Measurements from ENCODE around the gene FYCO1.

The FYCO1 gene

DNA sequence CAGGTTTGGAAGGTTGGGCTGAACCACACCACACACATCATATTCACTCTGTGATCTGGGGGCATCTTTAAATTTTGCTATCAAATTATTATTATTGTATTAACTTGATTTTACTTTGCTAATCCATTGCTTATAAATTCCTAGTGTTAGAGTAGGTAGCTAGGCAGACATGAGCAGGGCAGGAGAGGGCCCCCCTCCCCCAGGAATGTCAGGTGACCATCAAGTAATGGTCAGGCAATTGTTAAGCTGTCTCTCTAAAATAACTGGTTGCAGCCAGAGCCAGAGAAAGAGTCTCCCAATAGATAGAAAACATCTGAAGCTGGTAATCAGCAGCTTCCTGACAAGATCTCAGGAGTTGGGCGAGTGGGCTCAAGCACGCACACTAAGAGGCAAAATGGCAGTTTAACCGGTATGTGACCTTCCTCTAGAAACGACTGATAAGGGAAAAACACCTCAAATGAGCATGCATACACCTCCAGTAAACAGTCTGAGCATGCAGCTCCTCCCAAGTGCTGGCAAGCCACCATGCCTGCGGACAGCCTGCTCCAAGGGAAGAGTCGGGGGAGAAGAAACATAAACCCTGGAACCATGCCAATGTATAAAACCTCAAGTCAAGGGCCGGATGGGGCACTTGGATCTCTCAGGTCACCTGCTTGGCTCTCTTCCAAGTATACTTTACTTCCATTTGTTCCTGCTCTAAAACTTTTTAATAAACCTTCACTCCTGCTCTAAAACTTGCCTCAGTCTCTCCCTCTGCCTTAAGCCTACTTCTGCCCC is 55.4 kb downstream of the FYCO1 start:
- no peak for DNase-seq

DNA sequence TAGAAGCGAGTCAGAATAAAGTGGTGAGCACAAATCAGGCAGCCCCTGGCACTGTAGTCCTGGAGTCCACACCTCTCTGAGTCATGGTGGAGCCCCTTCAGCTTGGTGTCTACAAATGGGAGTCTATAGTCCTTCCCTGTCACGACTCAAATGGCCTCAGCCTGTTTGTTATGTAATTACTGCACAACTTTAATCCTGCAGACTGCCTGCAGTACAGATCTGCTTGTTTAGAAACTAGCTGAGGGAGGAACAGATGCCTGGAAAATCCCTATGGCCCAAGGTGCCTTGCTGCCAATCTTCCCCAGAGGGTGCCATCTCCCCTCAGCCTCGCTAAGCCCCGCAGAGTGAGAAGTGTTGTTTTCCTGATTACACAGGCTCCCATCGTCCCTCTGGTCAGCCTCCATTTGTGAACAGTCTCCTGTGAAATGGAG is 56.3 kb downstream of the FYCO1 start:
- no peak for DNase-seq

DNA sequence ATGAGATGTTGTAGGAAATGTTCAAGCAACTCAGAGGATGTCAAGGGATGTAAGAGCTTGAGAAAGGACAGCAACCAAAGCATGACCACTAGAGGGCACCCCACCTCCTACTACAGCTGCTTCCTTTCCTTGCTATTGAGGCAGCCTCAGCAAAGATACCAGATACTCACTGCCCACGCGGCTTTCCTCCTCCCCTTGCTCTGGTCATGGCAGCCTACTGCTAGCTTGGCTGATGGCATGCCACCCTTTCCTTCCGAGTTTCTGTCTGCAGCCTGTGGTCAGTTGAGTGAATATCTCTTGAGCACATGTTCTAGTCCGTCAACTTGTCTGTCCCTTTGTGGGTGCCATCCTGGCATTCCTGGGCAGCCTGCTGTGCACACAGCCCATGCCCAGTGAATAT is 56.8 kb downstream of the FYCO1 start:
- peak; percentile 93 to 96 for DNase-seq

DNA sequence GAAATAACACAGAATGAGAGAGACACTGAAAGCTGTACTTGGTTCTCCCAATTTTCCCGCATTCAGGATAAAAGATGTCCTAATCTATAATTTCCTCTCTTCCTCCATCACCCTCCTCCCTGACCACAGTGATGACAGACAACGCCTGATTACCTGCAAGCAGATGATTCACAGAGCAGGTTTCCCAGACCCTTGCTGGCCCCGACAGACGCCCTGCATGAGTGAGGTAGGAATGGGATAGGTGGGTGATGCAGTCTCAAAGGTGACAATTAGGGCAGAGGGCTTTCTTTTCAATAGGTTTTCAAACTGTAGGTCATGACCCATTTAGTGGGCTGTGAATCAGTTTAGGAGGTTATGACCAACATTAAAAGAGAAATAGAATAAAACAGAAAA is 57.6 kb downstream of the FYCO1 start:
- no peak for DNase-seq

DNA sequence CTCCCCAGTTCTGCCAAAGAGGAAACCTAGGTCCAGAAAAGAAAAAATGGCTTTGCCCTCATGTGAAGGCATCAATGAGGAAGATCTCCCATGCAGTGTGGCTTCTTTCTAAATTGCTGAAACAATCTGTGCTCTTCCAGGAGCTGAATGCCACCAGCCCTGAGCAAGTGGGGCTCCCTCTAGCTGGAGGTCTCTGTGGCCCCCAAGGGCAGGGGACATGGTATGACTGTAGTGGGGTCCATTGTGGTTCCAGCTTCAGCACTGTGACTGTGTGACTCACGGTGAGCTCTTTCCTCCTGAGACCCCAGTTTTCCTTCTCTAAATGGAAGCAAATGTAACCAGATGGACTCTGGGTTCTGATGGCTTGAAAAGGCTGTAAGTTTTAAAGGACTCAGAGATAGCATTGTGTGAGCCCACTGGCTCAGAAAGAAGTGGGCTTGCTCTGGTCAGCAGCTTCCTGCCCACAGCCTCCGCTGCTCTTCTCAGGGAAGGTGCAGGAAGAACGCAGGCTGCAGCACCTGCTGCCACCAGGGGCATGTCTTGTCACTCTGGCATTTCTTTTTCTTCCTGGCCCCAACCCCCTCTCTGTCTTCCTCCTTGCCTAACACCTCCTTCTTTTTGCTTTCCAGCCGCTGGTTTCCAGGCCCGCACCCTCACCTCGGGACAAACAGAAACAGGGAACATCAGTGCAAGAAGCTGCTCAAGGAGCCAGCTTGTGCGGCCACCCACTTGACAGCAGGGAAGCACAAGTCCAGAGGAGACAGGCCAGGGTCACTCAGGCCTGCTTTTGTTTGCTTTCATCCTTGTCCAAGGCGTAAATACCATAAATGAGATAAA is 58.2 kb downstream of the FYCO1 start:
- DNase-seq = no peak

DNA sequence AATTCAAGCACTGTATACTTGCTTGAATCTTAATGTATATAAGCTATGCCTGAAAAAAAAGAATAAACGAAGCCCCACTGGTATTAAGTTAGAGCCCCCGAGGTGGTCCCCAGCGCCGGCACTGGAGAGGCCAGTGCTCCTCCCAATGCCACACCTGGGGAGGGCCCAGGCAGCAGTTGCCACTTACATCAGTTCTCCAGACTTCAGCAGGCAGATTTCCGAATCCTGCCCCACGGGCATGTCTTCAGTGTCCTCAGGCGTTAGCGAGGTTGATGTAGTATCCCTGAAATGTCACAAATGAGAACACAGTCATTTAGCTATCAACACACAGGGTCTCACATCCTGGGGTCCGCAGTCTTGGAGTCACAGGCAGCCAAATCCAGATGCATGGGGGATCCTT is 59.4 kb downstream of the FYCO1 start:
- no peak for DNase-seq

DNA sequence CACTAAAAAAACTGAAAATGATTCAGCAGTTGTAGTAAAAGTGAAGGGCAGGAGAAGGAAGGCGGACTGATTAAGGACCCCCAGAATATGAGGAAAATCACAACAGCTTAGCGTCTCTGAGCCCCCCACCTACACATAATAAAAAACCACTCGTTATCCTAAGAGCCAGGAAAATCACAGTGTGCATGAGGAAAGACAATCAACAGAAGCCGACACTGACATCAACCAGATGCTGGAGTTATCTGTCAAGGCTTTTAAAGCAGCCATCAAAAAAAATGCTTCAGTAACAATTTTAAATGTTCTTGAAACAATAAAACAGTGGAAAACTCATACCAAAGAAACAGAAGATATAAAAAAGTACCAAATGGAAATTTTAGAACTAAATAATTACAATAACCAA is 62.0 kb downstream of the FYCO1 start:
- no peak for DNase-seq

DNA sequence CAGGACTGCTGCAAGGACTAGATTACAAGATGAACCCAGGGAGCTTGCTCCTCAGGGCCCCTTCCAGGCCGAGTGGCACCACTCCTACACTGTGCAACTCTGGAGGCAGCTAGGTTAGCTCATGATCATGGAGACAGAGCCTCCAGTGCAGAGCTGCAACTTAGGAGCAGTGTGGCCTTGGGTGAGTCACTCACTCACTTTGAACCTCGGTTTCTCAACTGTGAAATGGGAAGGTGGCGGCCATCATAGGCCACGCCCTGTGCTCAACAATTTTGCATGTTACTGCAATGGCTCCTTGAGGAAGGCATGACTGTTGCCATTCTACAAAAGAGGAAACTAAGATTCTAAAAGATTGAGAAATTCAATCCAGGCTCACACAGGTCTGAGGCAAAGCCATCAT is 63.5 kb downstream of the FYCO1 start:
- DNase-seq = no peak

DNA sequence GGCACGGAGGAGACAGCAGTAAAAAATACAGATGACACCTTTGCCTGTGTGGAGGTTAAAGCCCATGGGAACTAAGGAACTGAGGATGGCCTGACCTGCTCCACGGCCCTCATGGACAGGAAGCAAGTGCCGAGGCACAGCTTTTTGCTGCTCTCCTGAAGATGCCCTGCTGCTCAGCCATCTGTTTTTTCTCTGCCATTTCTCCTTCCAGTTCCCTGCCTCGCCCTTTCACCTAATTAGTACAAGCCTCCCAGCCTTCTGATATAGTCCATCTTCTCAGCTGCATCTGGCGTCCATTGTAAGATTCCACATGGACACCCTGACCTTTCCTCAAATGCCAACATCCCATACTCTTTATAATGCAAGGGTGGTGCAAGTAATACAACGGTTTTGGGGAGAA is 64.1 kb downstream of the FYCO1 start:
- DNase-seq = no peak

DNA sequence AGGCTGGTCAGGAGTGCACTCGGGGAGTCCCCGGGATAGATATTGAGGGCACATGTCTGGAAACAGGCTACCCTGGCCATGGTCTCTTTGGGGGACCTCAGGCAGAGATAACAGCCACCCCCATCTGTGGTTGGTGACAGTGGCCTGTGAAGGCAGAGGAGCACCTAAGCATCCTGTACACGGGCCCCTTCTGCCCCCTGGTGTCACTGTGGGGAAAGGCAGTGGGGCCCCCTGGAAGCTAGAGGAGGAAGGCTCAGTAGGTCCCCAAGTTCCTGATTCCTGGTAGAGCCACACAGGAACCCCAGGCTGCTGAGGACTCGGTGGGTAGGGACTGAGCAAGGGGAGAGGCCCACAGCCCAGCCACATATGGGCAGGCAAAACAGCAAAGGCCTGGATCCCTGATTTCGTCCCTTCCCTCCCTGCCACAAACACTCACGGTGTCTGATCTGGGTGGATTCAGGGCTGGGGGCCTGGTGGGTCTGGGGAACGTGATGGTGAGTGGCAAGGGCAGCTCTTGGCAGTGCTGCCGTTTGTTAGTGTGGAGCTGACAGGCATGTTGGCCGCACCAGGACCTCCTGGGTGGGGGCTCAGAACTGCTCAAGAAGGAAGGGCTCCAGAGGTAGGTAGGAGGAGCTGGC is 66.5 kb downstream of the FYCO1 start:
- DNase-seq = peak; percentile 62 to 63

DNA sequence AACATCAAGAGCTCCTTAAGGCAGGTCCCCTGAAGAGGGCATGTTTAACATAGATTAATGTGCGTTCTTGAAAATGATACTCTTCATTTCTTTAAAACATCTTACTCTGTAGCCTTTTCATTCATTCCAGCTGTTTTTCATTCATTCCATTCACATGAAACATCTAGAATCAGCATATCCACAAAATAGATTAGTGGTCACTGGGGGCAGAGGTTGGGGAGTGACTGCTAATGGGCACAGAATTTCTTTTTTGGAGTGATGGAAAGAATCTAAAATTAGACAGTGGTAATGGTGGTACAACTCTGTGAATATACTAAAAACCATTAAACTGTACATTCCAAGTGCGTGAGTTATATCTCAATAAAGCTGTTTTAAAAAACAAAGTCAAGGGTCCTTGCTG is 67.7 kb downstream of the FYCO1 start:
- DNase-seq = no peak

DNA sequence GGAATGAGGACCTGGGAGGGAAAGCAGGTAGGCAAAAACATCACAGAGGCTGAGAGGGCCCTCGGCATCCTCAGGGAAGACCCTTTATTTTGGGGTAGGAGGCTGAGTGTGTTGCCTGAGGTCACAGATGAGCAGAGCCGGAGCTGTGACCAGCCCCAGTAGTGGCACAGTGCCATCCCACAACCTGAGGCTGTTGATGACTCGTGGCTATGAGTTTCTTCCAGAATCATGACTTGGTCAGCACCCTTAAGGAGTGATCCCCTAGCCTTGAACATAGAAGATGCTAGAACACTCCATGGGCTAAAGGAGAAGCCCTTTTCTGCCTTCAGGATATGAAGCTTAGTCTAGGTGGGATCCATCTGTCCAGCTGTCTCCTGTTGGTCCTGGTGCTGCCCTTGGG is 71.9 kb downstream of the FYCO1 start:
- DNase-seq = no peak

DNA sequence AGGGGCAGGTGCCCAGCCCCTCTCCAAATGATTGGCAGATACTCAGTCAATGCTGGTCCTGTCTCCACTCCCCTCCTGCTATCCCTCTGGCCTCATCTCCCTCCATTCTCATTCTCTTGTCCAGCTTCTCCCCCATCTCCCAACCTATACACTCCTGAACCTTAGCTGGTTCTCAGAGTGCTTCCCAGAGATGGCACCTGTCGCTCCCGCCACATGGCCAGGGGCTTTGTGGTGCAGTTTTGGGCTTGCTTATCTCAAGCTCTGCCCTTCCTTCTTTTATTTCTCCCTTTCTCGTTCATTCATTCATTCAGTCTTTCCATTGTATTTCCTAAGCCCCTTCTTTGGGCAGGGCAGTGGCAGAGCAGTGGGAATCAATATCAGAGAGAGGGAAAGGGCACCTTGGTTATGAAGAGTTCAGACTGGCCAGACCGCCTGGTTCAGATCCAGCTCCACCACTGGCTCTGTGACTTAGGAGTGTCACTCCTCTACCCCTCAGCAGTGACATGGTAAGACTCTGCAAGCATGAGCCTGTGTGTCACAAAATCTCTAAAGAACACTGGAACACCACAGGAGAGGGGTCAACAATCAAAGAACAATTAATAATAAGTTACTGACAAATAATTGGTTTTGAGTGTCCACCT is 72.6 kb downstream of the FYCO1 start:
- DNase-seq = no peak

DNA sequence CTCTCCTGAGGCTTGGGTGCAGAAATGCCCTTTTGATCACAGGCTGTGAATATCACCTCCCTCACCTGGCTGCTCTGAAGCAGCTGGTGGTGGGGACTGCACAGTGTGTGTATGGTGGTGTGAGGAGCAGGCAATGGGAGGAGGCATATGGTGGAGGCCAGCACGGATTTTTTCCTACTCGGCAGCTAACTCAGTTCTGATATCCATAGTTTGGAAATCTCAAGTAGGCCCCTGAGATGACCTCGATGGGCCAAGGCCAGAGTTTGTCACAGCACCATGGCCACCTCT is 73.6 kb downstream of the FYCO1 start:
- DNase-seq = no peak

DNA sequence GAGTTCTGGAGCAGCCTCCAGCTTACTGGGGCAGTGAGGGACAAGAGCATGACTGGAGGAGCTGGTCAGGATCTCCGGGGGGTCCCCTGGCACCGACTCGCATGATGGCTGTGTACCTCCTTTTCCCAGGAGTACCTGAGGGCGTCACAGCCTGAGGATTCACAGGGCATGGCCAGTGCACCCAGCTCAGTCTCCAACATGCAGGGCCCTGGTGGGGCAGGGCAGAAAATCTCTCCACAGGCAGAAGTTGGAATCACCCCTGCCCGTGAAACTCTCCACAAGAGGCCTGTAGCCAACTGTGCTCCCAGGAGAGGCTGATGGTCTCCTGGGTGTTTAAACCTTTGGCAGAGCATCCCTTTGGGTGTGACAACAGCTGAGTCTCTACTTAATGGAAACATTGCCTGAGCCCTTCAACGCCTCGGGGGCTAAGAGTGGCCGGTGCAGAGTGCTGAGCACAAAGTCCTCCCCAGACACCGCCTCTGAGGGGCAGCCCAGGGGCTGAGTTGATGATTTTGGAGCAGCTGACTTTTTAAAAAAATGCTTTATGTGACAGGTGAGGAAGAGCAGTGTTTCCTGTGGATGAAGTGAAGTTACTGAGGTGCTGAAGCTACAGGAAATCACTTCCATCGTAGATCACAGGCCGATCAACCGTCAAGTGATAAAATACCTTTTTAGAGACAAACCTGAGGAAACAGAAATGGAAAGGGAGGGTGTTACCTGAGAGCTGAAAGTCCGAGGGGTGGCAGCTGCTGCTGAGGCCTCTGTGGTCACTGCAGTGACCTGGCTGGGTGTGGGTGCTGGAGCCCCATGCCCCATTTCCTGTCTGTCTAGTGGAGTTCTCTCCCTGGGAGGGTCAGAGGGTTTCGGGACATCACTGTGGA is 74.2 kb downstream of the FYCO1 start:
- no peak for DNase-seq

DNA sequence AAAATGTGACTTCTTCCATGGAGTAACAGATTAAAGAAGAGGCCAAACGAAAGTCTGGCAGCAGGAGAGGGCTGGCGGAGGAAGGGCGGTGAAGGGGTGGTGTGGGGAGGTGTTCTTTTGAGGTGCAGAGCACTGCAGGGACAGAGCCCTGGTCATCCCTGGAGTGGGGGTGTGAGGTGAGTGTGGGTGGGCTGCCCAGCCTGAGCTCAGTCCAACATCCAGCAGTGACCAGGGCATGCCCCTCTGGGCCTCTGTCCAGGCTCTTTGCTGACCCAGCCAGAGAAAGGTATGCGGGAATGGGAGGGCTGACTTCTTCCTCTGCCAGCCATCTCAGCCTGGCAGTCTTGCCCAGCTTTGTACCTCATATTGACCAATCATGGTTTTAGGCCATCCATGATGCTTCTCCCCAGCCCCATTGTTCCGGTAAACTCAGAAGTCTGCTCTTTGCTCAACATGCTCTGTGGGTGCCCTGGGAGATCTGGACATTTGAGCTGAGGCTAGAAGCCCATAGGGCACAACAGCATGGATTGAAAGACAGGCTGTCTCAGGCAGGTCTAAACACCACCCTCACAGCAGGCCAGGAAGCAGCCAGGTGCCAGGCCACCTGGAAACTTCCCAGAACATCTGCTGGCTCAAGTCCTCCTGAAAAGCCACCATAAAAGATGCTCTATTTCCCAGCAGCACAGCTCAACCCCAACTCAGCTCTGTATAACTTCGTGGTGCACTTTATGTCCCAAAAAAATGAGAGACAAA is 78.3 kb downstream of the FYCO1 start:
- no peak for DNase-seq

DNA sequence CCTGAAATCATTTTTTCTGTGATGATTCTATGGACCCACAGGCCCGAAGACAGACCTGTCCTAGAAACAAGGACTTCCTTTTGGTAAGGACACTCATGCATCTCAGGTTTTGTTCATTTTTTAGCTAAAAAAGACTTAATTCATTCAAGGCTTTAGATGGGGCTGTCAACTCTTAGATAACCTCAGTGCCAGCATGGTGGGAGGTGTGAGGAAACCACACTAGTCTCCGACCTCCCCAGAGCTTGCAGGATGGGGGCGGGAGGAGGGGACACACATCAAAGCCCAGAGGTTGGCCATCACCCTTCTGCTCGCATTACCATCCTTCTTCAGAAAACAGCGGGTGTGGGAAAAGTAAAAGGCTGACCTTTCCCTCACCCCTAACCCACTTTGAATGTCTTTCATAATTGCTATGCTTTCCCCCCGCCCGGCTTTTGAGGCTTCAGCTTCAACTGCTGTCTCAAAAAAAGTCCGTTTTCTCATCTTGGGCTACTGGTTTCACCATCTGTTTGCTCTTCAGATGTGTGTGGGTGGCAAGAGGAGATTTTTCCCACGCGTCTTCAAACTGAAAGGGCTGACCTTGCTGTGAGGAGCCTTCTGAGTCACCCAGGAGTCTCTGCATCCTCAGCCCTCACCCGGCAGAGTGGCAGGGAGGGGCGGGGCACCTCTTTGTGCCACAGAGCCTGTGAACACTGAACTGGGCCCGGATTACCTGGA is 79.9 kb downstream of the FYCO1 start:
- DNase-seq = no peak

DNA sequence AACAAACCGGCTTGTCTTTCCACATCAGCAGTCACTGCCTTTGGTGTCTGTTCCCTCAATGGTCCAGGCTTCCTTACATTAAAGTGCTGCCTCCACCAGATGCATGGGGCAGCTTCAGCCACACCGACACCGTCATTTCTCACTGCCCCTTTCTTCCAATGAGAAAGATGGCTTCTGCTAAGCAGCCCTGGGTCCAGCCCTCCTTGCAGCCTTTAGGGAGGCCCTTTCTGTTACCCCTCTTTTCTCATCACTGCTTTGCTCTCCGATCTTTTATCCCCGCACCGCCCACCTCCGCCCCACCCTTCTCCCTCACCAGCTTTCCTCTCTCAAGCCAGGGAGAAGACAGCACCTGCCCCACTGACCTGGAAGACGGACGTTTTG is 80.6 kb downstream of the FYCO1 start:
- DNase-seq = no peak

DNA sequence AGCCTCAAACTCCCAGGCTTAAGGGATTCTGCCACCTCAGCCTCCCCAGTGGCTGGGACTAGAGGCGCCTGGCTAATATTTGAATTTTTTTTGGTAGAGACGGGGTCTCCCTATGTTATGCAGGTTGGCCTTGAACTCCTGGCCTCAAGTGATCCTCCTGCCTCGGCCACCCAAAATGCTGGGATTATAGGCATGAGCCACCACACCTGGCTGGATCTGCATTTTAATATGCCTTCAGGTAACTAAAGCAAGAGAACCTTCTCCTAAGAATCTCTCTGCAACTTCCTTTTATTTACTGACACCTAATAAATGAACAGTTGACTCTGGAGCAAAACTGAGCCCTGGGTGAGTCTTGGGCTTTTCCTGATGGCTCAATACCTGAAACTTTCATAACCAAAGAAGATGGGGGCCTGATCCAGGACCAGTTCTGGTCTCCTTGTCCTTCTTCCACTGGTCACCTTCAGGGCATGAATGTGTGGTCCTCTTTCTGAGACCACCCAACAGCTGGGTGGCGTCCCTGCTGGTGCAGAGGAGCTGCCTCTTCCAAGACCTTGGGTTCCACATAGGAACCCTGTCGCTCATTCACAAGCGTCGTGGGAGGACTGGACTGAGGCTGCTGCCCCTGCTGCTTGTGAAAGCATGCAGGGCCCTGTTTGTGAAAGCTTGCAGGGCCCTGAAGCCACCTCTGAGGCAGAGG is 81.1 kb downstream of the FYCO1 start:
- DNase-seq = no peak

DNA sequence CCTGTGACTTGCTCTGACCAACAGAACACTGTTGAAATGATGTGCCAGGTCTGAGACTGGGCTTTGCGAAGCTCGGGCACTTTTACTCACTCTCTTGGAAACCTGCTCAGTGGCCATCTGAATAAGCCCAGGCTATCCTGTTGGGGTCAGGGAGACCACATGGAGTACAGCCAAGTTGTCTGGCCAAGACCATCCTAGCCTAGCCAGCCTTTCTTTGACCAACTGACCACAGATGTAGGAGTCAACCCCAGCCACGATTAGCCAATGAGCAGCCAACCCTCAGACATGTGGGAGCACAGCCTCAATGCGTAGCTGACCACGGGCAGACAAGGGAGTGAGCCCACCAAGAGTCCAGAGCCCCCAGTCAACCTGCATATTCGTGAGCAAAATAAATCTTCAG is 83.2 kb downstream of the FYCO1 start:
- DNase-seq = no peak

All from Kasumi-1 (cell line).